Activated CD4-positive, alpha-beta memory T cell treated with anti-CD3 and anti-CD28 coated beads, Interleukin-2, amount 10 ng/mL, durations not matched to agents 7 days and 5 days (primary cell): ENCODE measurements around the gene ZNF593. TPM values are rescaled to one million over a fixed set of nuclear protein-coding genes. Genes with fewer than 3 reads are reported as not detected.

Source experiments
- CTCF ChIA-PET: fragments of 350-600 bp; sonication (Branson Sonifier 250); formaldehyde crosslinking; loops from one replicate; lab custom pipeline; 2021; ENCODE audit warnings: antibody characterized with exemption, inconsistent platforms; lab: Charles Lee
- POLR2A ChIA-PET: fragments of 350-600 bp; sonication (Branson Sonifier 250); formaldehyde crosslinking; loops from one replicate; lab custom pipeline; 2021; ENCODE audit warnings: antibody characterized with exemption; lab: Charles Lee
- DNase-seq: peaks from one replicate; pipeline ENCODE4 v3.0.0-alpha.2; 2020
- H3K27ac Mint-ChIP-seq: one replicate; pipeline ENCODE4 v1.8.0; 2021; ENCODE audit warnings: mild to moderate bottlenecking, mixed read lengths
- H3K27me3 Mint-ChIP-seq: one replicate; pipeline ENCODE4 v1.8.0; 2021; ENCODE audit warnings: mixed read lengths
- H3K36me3 Mint-ChIP-seq: one replicate; pipeline ENCODE4 v1.8.0; 2021; ENCODE audit warnings: low read depth, mixed read lengths
- H3K4me1 Mint-ChIP-seq: one replicate; pipeline ENCODE4 v1.8.0; 2021; ENCODE audit warnings: mixed read lengths
- H3K4me3 Mint-ChIP-seq: one replicate; pipeline ENCODE4 v1.8.0; 2021; ENCODE audit warnings: mild to moderate bottlenecking, mixed read lengths
- H3K9me3 Mint-ChIP-seq: one replicate; pipeline ENCODE4 v1.8.0; 2021; ENCODE audit warnings: mixed read lengths
- total RNA-seq, 2 experiments: library from RNA; stranded (reverse); gene quantifications; one replicate each; pipeline ENCODE4 v1.2.3, GENCODE V29; 2021

Gene ZNF593
- total RNA-seq, 2 experiments from 2014 or later: 20.3 to 22.9 TPM

- DNase-seq: peak; percentile 52
- H3K4me3 Mint-ChIP-seq: no peak overlapping the region
- CTCF ChIA-PET: interaction anchor here (0.7 to 2.3 kb wide), 9 partner anchors 19 to 268 kb away, joined by 3 to 8 read pairs (median 3); partner anchors contain the start of genes CEP85 and DHDDS
These were observed 5.5 kb upstream of the ZNF593 start for GRCh38 chr1:26164036-26164860.

GRCh38 chr1:26164861-26165842 is 4.6 kb upstream of the ZNF593 start:
- peaks cover 26% of the 10 kb centered on the region for H3K27me3 Mint-ChIP-seq
- peaks cover 31% of the 10 kb centered on the region for H3K4me1 Mint-ChIP-seq
- no peak for DNase-seq
- no peaks in the 10 kb centered on the region for H3K36me3 Mint-ChIP-seq
- CTCF ChIA-PET: interaction anchor here (0.8 to 2.3 kb wide), 5 partner anchors 8 to 70 kb away, joined by 3 to 8 read pairs (median 4); partner anchors contain the start of gene CEP85
- H3K27ac Mint-ChIP-seq: no peak overlapping the region
- POLR2A ChIA-PET: no interaction called here
- H3K9me3 Mint-ChIP-seq: no peaks in the 10 kb centered on the region
- H3K4me3 Mint-ChIP-seq: peak overlapping the region; percentile 7

More at GRCh38 chr1:26164036-26164860, 5.5 kb upstream of the ZNF593 start:
- POLR2A ChIA-PET: interaction anchor here (2.0 kb wide), 1 partner anchor 70 kb away, joined by 7 read pairs; the partner anchor contains the start of gene CEP85
- Mint-ChIP-seq H3K9me3 (no peaks in the 10 kb centered on the region), H3K27me3 (peaks cover 32% of the 10 kb centered on the region), H3K36me3 (no peaks in the 10 kb centered on the region), H3K27ac (no peak overlapping the region), H3K4me1 (peaks cover 31% of the 10 kb centered on the region)

DNA sequence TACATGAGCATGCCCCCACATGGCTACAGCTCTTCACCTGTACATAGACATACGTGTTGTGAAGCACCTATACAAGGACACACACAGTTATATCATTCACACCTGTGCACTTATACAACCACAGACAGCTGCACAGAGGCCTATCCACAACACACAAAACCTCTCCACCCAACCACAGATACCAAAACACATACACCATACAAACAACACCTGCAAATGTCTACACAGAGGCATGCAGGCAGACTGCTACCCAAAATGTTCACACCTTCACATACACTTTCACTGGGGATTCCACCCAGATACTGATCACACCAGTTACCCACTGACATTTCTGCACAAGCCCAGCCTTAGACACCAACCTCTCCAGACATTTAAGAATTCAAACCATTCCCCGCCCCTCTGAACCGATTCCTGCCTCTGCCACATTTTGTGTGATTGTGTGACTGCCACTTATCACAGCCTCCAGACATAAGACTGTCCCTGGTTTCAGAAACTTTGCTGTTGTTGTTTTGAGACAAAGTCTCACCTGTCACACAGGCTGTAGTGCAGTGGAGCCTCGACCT is 2.9 kb upstream of the ZNF593 start:
- peaks cover 21% of the 10 kb centered on the region for H3K27me3 Mint-ChIP-seq
- H3K27ac Mint-ChIP-seq: no peak overlapping the region
- H3K4me3 Mint-ChIP-seq: no peak overlapping the region
- CTCF ChIA-PET: interaction anchor here (1.0 kb wide), 1 partner anchor 67 kb away, joined by 3 read pairs; the partner anchor contains the start of gene CEP85
- H3K36me3 Mint-ChIP-seq: no peaks in the 10 kb centered on the region
- no peaks in the 10 kb centered on the region for H3K9me3 Mint-ChIP-seq
- no peak for DNase-seq
- H3K4me1 Mint-ChIP-seq: peaks cover 44% of the 10 kb centered on the region
- POLR2A ChIA-PET: interaction anchor here (0.6 to 1.1 kb wide), 2 partner anchors 40 to 67 kb away, joined by 3 read pairs; partner anchors contain the start of gene CEP85

DNA sequence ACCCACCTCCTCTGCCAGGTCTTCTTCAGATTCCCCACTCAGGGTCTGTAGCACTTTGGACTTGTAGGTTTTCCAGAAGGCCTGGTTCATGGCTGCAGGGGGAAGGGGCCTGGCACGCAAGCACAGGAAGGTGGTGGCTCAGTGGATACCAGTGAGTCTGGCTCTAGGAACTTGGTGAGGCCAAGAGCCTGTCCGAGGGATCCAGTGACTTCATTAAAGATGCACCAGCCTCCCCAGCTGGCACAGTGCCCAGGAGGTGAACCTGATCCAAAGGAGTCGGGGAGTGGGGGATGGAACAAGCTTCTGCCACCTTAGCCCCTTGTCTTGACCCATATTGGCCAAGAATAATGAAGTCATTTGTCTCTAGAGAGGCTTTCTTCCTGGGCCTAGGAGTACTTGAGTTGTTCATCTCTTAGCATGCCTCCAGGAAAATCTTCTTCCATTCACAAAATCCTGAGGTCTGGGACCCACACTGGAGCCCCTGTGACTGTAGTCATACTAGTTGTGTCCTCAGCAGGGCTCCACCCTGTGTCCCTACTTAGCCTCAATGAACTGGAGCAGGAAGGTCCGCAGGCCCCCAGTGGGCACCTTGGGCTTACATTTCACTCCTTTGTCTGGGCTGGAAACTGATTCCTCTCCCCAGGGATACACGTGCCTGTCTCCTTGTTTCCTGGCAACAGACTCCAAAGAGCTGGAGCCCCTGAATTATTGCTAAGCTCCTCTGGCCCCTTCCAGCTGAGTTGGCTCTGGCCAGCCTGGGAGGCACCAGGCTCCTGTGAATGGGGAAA is 1.1 kb upstream of the ZNF593 start, which contains the start of gene C1orf232:
Gene C1orf232, minus strand, starts transcription at position 554 of the 788 bp plus-strand sequence. Its CDS starts 464 bp downstream, at position 90.
- H3K27ac Mint-ChIP-seq: peak within 1 kb of the TSS; percentile 70
- H3K27me3 Mint-ChIP-seq: peaks cover 9% of the 10 kb centered on the region
- H3K4me3 Mint-ChIP-seq: peak within 1 kb of the TSS; percentile 83
- H3K36me3 Mint-ChIP-seq: no peaks in the 10 kb centered on the region
- CTCF ChIA-PET: interaction anchor here (1.3 to 2.8 kb wide), 8 partner anchors 26 to 249 kb away, joined by 3 to 114 read pairs (median 10); partner anchors contain the start of genes CEP85 and SH3BGRL3
- POLR2A ChIA-PET: interaction anchor here (4.6 kb wide), 1 partner anchor 66 kb away, joined by 46 read pairs; the partner anchor contains the start of gene CEP85
- H3K9me3 Mint-ChIP-seq: no peaks in the 10 kb centered on the region
- H3K4me1 Mint-ChIP-seq: peaks cover 38% of the 10 kb centered on the region
- DNase-seq: no peak

DNA sequence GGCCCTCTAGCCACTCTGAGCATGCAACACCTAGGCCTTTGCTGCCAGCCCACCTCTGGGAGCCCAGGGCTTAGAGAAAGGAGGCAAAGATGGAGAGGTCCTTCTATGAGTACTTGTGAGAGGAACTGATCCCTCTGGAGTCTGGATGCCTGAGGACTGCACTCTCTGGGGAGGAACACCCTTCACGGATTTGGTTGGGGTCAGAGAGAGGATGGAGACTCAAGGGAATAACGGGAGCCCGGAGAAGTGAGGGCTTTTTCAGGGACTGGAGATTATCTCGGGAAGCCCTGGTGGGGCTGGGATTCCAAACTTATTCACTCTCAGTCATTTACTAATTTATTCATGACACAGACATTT is 532 bp upstream of the ZNF593 start:
- peak overlapping the region; percentile 83 for H3K4me3 Mint-ChIP-seq
- H3K27ac Mint-ChIP-seq: no peak overlapping the region
- DNase-seq: no peak
- H3K9me3 Mint-ChIP-seq: no peaks in the 10 kb centered on the region
- POLR2A ChIA-PET: interaction anchor here (0.6 to 4.6 kb wide), 13 partner anchors 13 to 263 kb away, joined by 3 to 46 read pairs (median 4); partner anchors contain the start of genes CEP85, PAFAH2, SH3BGRL3 and STMN1
- H3K4me1 Mint-ChIP-seq: peaks cover 37% of the 10 kb centered on the region
- peaks cover 5% of the 10 kb centered on the region for H3K27me3 Mint-ChIP-seq
- CTCF ChIA-PET: interaction anchor here (0.7 to 2.8 kb wide), 52 partner anchors 8 to 331 kb away, joined by 3 to 114 read pairs (median 5); partner anchors contain the start of genes CD52, CEP85, CNKSR1 and FAM110D
- no peaks in the 10 kb centered on the region for H3K36me3 Mint-ChIP-seq

GRCh38 chr1:26170472-26170821 is 739 bp downstream of the ZNF593 start:
- Mint-ChIP-seq H3K27me3 (no peaks in the 10 kb centered on the region), H3K27ac (peak overlapping the region; percentile 70), H3K4me1 (peaks cover 27% of the 10 kb centered on the region), H3K4me3 (peak overlapping the region; percentile 83), H3K9me3 (no peaks in the 10 kb centered on the region), H3K36me3 (no peaks in the 10 kb centered on the region)
- DNase-seq: no peak
- POLR2A ChIA-PET: interaction anchor here (1.2 to 4.6 kb wide), 10 partner anchors 11 to 246 kb away, joined by 3 to 46 read pairs (median 4); partner anchors contain the start of genes CEP85 and SH3BGRL3
- CTCF ChIA-PET: interaction anchor here (1.1 to 2.8 kb wide), 28 partner anchors 9 to 730 kb away, joined by 3 to 114 read pairs (median 5); partner anchors contain the start of genes CEP85, FAM110D, GPATCH3 and SH3BGRL3

- POLR2A ChIA-PET: interaction anchor here (3.0 to 4.6 kb wide), 2 partner anchors 31 to 63 kb away, joined by 17 to 46 read pairs; partner anchors contain the start of gene CEP85
- no peak for DNase-seq
- H3K27ac Mint-ChIP-seq: no peak within 1 kb of the TSS
- H3K4me1 Mint-ChIP-seq: peaks cover 21% of the 10 kb centered on the region
- no peaks in the 10 kb centered on the region for H3K27me3 Mint-ChIP-seq
- no peaks in the 10 kb centered on the region for H3K36me3 Mint-ChIP-seq
- CTCF ChIA-PET: interaction anchor here (0.6 to 3.6 kb wide), 4 partner anchors 14 to 62 kb away, joined by 3 to 37 read pairs (median 22); partner anchors contain the start of genes CEP85 and FAM110D
- H3K4me3 Mint-ChIP-seq: peak within 1 kb of the TSS; percentile 83
- no peaks in the 10 kb centered on the region for H3K9me3 Mint-ChIP-seq
These were observed 1.7 kb downstream of the ZNF593 start, which contains the start of gene ZNF593OS for GRCh38 chr1:26171084-26172072. TSS of gene ZNF593OS (minus strand) at chr1:26171832. CDS start at chr1:26171661, 171 bp downstream.

GRCh38 chr1:26175346-26175745 is 5.6 kb downstream of the ZNF593 start:
- DNase-seq: no peak
- H3K9me3 Mint-ChIP-seq: no peaks in the 10 kb centered on the region
- no peak overlapping the region for H3K4me3 Mint-ChIP-seq
- CTCF ChIA-PET: interaction anchor here (0.7 to 3.0 kb wide), 3 partner anchors 9 to 242 kb away, joined by 4 to 14 read pairs (median 8); partner anchors contain the start of gene CEP85
- H3K27ac Mint-ChIP-seq: no peak overlapping the region
- no peaks in the 10 kb centered on the region for H3K36me3 Mint-ChIP-seq
- peaks cover 11% of the 10 kb centered on the region for H3K4me1 Mint-ChIP-seq
- POLR2A ChIA-PET: interaction anchor here (1.4 kb wide), 1 partner anchor 17 kb away, joined by 3 read pairs; no protein-coding TSS in a partner anchor
- no peaks in the 10 kb centered on the region for H3K27me3 Mint-ChIP-seq

DNA sequence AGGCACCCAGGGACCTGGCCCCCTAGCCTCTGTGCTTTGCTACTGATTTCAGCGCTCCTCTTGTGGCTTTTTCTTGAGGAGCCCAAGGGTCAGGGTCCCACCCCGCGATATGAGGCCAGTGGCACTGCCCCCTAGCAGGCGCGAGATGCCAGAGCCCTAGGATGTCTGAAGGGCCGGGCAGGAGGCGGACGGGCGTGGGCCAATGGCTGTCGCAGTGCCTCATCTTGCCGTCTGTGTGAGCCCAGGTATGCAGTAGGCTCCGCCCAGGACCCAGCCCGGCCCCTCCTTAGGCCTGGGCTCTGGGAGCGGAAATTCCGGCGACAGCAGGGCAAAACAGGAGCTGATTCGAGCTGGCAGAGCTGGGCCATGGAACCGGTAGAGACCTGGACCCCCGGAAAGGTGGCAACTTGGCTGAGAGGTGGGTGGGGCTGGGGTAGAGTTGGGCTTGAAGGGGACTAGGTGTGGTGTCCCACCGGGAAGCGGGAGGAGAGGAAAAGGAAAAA is 7.5 kb downstream of the ZNF593 start, which contains the start of gene CNKSR1:
Gene CNKSR1, plus strand, starts transcription at position 310 of the 503 bp plus-strand sequence. Its CDS starts 57 bp downstream, at position 367.
- Mint-ChIP-seq H3K9me3 (no peaks in the 10 kb centered on the region), H3K36me3 (no peaks in the 10 kb centered on the region), H3K4me3 (peak within 1 kb of the TSS; percentile 50), H3K27ac (no peak within 1 kb of the TSS), H3K4me1 (no peaks in the 10 kb centered on the region), H3K27me3 (no peaks in the 10 kb centered on the region)
- POLR2A ChIA-PET: interaction anchor here (1.0 to 2.0 kb wide), 2 partner anchors 56 to 57 kb away, joined by 4 to 7 read pairs; partner anchors contain the start of gene CEP85
- CTCF ChIA-PET: interaction anchor here (0.7 to 3.0 kb wide), 3 partner anchors 8 to 240 kb away, joined by 4 to 14 read pairs (median 8); partner anchors contain the start of genes CEP85 and ZNF593
- no peak for DNase-seq
